ENCODE measurements around the gene NRG3. TPM values are rescaled to one million over a fixed set of nuclear protein-coding genes. Genes with fewer than 3 reads are reported as not detected.
A peak's percentile ranks its signal among the peaks of the same experiment; 100 is the strongest.

NRG3 gene
- total RNA-seq, 6 donors from 2014 or later, result 0.44 to 2.7 (median 1.5) TPM; not detected in 1

- ATAC-seq (ENCODE audit: low FRiP score in 2 of 2), result no peak
Observed at GRCh38 chr10:81865581-81865980, 9.4 kb upstream of the NRG3 start.

DNA sequence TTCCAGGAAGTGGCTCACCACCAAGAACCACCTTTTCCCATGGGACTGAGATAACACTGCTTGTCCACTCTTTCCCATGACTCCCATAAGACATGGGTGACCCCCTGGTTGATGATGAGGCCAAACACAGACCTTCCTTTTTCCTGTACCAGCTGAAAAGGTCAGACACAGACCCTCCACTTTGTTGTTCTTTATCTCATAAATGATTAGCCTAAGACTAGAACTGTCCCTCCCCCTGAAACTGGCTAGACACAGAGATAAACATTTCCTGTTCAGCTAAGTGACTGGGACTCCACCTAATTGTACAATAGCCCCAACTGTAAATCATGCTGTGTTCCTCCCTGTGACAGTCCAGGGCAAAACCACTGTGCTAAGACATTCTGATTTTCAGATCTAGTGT lies 8.2 kb upstream of the NRG3 start:
- Histone ChIP-seq H3K27ac (peak overlapping the region in 1 of 4 donors; percentile 17), H3K4me3 (no peak overlapping the region), H3K36me3 (no peaks in the 10 kb centered on the region), H3K4me1 (peaks cover 0 to 5% (median 0%) of the 10 kb centered on the region in 4 donors), H3K27me3 (no peaks in the 10 kb centered on the region), H3K9me3 (no peaks in the 10 kb centered on the region)
- ATAC-seq (ENCODE audit: low FRiP score in 2 of 2), result no peak
- DNase-seq, result no peak
- TF ChIP-seq, protein P1, sequence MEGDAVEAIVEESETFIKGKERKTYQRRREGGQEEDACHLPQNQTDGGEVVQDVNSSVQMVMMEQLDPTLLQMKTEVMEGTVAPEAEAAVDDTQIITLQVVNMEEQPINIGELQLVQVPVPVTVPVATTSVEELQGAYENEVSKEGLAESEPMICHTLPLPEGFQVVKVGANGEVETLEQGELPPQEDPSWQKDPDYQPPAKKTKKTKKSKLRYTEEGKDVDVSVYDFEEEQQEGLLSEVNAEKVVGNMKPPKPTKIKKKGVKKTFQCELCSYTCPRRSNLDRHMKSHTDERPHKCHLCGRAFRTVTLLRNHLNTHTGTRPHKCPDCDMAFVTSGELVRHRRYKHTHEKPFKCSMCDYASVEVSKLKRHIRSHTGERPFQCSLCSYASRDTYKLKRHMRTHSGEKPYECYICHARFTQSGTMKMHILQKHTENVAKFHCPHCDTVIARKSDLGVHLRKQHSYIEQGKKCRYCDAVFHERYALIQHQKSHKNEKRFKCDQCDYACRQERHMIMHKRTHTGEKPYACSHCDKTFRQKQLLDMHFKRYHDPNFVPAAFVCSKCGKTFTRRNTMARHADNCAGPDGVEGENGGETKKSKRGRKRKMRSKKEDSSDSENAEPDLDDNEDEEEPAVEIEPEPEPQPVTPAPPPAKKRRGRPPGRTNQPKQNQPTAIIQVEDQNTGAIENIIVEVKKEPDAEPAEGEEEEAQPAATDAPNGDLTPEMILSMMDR (IDR thresholded peaks at IDR 0.05), result no peak
- no peak for TF ChIP-seq EP300 (IDR thresholded peaks at IDR 0.05)
- no peak for TF ChIP-seq POLR2A (IDR thresholded peaks at IDR 0.05)
- TF ChIP-seq POLR2AphosphoS5 (IDR thresholded peaks at IDR 0.05), result no peak

More at GRCh38 chr10:81865581-81865980, 9.4 kb upstream of the NRG3 start:
- DNase-seq, result no peak
- Histone ChIP-seq H3K4me3 (no peak overlapping the region), H3K36me3 (no peaks in the 10 kb centered on the region), H3K27me3 (no peaks in the 10 kb centered on the region), H3K27ac (no peak overlapping the region), H3K9me3 (no peaks in the 10 kb centered on the region), H3K4me1 (peaks cover 0 to 5% (median 0%) of the 10 kb centered on the region in 4 donors)
- TF ChIP-seq, protein P1 (IDR thresholded peaks at IDR 0.05), result no peak
- TF ChIP-seq POLR2A (IDR thresholded peaks at IDR 0.05), result no peak
- TF ChIP-seq EP300 (IDR thresholded peaks at IDR 0.05), result no peak
- no peak for TF ChIP-seq POLR2AphosphoS5 (IDR thresholded peaks at IDR 0.05)
- 45 to 63% methylated on average over 2 of the region's 2 CpGs for WGBS, 2 donors

GRCh38 chr10:81870472-81870871 lies 4.5 kb upstream of the NRG3 start:
- no peaks in the 10 kb centered on the region for H3K36me3 ChIP-seq
- H3K9me3 ChIP-seq, result no peaks in the 10 kb centered on the region
- DNase-seq (no peak), ATAC-seq (ENCODE audit: low FRiP score in 2 of 2) (no peak)
- TF ChIP-seq POLR2A (IDR thresholded peaks at IDR 0.05) (no peak), EP300 (IDR thresholded peaks at IDR 0.05) (no peak), POLR2AphosphoS5 (IDR thresholded peaks at IDR 0.05) (no peak)
- TF ChIP-seq, protein P1 (IDR thresholded peaks at IDR 0.05), result no peak
- no peak overlapping the region for H3K27ac ChIP-seq
- 86 to 87% methylated on average over 4 of the region's 4 CpGs for WGBS, 2 donors
- H3K4me3 ChIP-seq, result no peak overlapping the region
- H3K27me3 ChIP-seq, result peaks cover 0 to 9% (median 4%) of the 10 kb centered on the region in 4 donors
- H3K4me1 ChIP-seq, result peaks cover 5 to 18% (median 8%) of the 10 kb centered on the region in 4 donors

DNA sequence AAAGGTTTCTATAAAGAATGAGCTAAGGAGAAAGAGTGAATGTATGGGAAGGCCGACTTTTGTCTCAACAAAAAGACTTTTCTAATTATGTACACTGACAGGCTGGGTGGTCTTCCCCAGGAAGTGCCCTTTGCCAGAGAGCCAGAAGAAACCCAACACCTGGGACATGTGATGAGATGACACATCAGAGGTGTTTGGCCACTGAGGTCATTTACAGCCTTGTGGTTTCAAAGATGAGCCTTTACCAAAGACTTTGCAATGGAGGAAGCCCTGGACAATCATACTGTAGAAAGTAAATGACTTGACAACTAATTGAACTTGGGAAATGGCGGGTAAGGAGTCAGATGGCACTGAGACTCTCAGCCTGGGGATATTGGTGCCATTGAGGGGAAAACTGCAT lies 3.4 kb upstream of the NRG3 start:
- DNase-seq, result no peak
- peaks cover 5 to 28% (median 17%) of the 10 kb centered on the region in 4 donors for H3K4me1 ChIP-seq
- H3K36me3 ChIP-seq, result no peaks in the 10 kb centered on the region
- peaks cover 0 to 16% (median 7%) of the 10 kb centered on the region in 4 donors for H3K27me3 ChIP-seq
- H3K4me3 ChIP-seq, result no peak overlapping the region
- no peaks in the 10 kb centered on the region for H3K9me3 ChIP-seq
- no peak overlapping the region for H3K27ac ChIP-seq
- ATAC-seq (ENCODE audit: low FRiP score in 2 of 2), result no peak
- 80 to 89% methylated on average over 2 of the region's 2 CpGs for WGBS, 2 donors
- TF ChIP-seq POLR2A (IDR thresholded peaks at IDR 0.05) (no peak), POLR2AphosphoS5 (IDR thresholded peaks at IDR 0.05) (no peak), EP300 (IDR thresholded peaks at IDR 0.05) (no peak)
- TF ChIP-seq, protein P1 (IDR thresholded peaks at IDR 0.05), result no peak

DNA sequence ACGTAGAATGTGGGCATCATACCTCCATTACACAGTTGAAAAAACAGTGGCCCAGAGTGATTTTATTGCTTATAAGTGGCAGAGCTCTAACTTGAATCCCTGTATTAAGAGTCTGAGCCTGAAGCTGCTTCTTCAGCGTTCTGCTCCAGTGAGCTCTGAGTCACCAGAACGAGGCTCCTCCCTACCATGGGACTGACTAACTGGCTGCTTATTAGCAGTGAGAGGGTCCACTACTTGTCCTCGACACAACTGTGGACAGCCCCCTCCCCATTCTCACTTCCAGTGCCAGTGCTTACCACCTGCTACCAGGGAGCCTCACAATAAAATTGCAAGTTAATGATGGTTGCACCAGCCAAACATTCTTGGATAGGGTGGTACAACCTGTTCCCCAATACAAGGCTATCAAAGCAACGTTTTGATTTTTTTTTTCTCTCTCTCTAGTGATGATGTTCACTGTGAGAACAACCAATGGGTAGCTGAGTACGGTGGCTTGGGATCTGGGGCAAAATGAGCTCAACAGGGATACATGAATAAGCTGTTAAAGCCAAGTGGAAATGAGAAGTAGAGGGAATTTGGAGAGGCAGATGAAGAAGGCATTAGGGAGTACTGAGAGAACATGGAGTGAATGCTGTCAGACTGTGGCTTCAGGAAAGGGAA lies 2.7 kb upstream of the NRG3 start:
- TF ChIP-seq POLR2A (IDR thresholded peaks at IDR 0.05) (no peak), POLR2AphosphoS5 (IDR thresholded peaks at IDR 0.05) (no peak), EP300 (IDR thresholded peaks at IDR 0.05) (no peak)
- TF ChIP-seq, protein P1 (IDR thresholded peaks at IDR 0.05), result no peak
- no peaks in the 10 kb centered on the region for H3K9me3 ChIP-seq
- no peak overlapping the region for H3K27ac ChIP-seq
- H3K4me1 ChIP-seq, result peaks cover 5 to 28% (median 17%) of the 10 kb centered on the region in 4 donors
- DNase-seq (no peak), ATAC-seq (ENCODE audit: low FRiP score in 2 of 2) (no peak)
- no peaks in the 10 kb centered on the region for H3K36me3 ChIP-seq
- 56 to 81% methylated on average over 6 of the region's 6 CpGs for WGBS, 2 donors
- peaks cover 0 to 16% (median 7%) of the 10 kb centered on the region in 4 donors for H3K27me3 ChIP-seq
- no peak overlapping the region for H3K4me3 ChIP-seq

Data from upper lobe of left lung (tissue), 6 donors.